GM12878 (cell line): Measurements from ENCODE around the gene DOK7. TPM values are rescaled to one million over a fixed set of nuclear protein-coding genes. Genes with fewer than 3 reads are reported as not detected.

ENCODE experiments used
- ATAC-seq: fragments of 200-7000 bp; cut with Tn5 transposase; 3 replicates; pipeline ENCODE4 v1.9.1; 2020; ENCODE audit warnings: mild to moderate bottlenecking, moderate library complexity
- BruUV-seq: library from RNA; stranded (reverse); fragments of 400-500 nt; replicated peaks from 2 replicates; lab custom pipeline; 2021; lab: Mats Ljungman, UMichigan
- CTCF ChIA-PET: fragments of 300-600 bp; sonication (Branson Sonifier 250); formaldehyde crosslinking; extraction: SDS; loops from one replicate; lab custom pipeline; 2021; ENCODE audit warnings: inconsistent platforms; lab: Yijun Ruan, JAX
- POLR2A ChIA-PET: fragments of 350-600 bp; formaldehyde crosslinking; extraction: SDS; loops from one replicate; lab custom pipeline; 2021; ENCODE audit warnings: inconsistent platforms; lab: Charles Lee
- RAD21 ChIA-PET: fragments of 300-600 bp; sonication (Branson Sonifier 250); formaldehyde crosslinking; loops from one replicate; lab custom pipeline; 2023; ENCODE audit warnings: antibody characterized with exemption; ENCODE audit not compliant: unreplicated experiment; lab: Charles Lee
- SMC1A ChIA-PET: fragments of 300-600 bp; sonication (Branson Sonifier 250); formaldehyde crosslinking; loops from one replicate; lab custom pipeline; 2023; ENCODE audit not compliant: unreplicated experiment, uncharacterized antibody; lab: Charles Lee
- DNase-seq: peaks from one replicate; pipeline ENCODE4 v3.0.0-alpha.2; 2011; ENCODE audit warnings: low read depth, low spot score
- FAIRE-seq: peaks from 3 replicates; lab custom pipeline; 2011; peaks lifted over from hg19 to GRCh38; lab: Jason Lieb, UNC
- H2AFZ ChIP-seq: 2 replicates; pipeline ENCODE4 v1.6.0; 2011; ENCODE audit warnings: low read depth, low read length, control low read depth; ENCODE audit not compliant: control insufficient read depth
- H3K27ac ChIP-seq: 2 replicates; pipeline ENCODE4 v1.5.1; 2011; ENCODE audit warnings: control low read depth; ENCODE audit not compliant: control insufficient read depth, insufficient read depth
- H3K27me3 ChIP-seq, 2 experiments: replicated peaks in 1 of 2; 2 replicates each; pipeline versions ENCODE4 v1.6.0 to v1.6.1; 2011; ENCODE audit warnings: low read length in 1 of 2; ENCODE audit not compliant: control insufficient read depth in 2 of 2, insufficient read depth in 2 of 2
- H3K36me3 ChIP-seq, 2 experiments: 2 replicates each; pipeline ENCODE4 v1.5.1; 2011; ENCODE audit warnings: low read length in 1 of 2; ENCODE audit not compliant: control insufficient read depth in 2 of 2, insufficient read depth in 2 of 2
- H3K4me1 ChIP-seq: 2 replicates; pipeline ENCODE4 v1.6.1; 2011; ENCODE audit warnings: mild to moderate bottlenecking, low read length, moderate library complexity, mixed read lengths; ENCODE audit not compliant: control insufficient read depth, insufficient read depth
- H3K4me2 ChIP-seq: 2 replicates; pipeline ENCODE4 v1.6.0; 2011; ENCODE audit warnings: control low read depth; ENCODE audit not compliant: control insufficient read depth, insufficient read depth
- H3K4me3 ChIP-seq: fragments of 200-600 bp; sonication (generic); 2 replicates; pipeline ENCODE4 v1.5.1; 2016
- H3K79me2 ChIP-seq: 2 replicates; pipeline ENCODE4 v1.6.0; 2011; ENCODE audit warnings: low read length; ENCODE audit not compliant: control insufficient read depth, insufficient read depth
- H3K9ac ChIP-seq: 2 replicates; pipeline ENCODE4 v1.8.0; 2011; ENCODE audit warnings: low read length, control low read depth, mixed read lengths; ENCODE audit not compliant: control insufficient read depth, insufficient read depth
- H3K9me3 ChIP-seq: replicated peaks from 3 replicates; pipeline ENCODE4 v1.5.1; 2011; ENCODE audit warnings: mild to moderate bottlenecking, low read length; ENCODE audit not compliant: control insufficient read depth, insufficient read depth
- H4K20me1 ChIP-seq: 2 replicates; pipeline ENCODE4 v1.6.0; 2011; ENCODE audit not compliant: control insufficient read depth, insufficient read depth
- BMI1 ChIP-seq: fragments of 450-650 bp; IDR thresholded peaks from 2 replicates; pipeline ENCODE4 v1.6.1; 2016; ENCODE audit warnings: mild to moderate bottlenecking, moderate library complexity, borderline replicate concordance
- BRCA1 ChIP-seq: IDR thresholded peaks from 2 replicates; pipeline ENCODE4 v1.6.1; 2011; ENCODE audit warnings: low read depth, low read length, improper control_type of control experiment
- CREB1 ChIP-seq: IDR thresholded peaks from 2 replicates; pipeline ENCODE4 v1.6.1; 2012; ENCODE audit warnings: low read depth, mild to moderate bottlenecking, inconsistent platforms
- EED ChIP-seq: sonication (generic); IDR thresholded peaks from 2 replicates; pipeline ENCODE4 v1.6.1; 2016; ENCODE audit warnings: antibody characterized with exemption, low read depth
- HDAC6 ChIP-seq: fragments of 200-600 bp; sonication (generic); IDR thresholded peaks from one replicate; pipeline ENCODE4 v1.8.0; 2017; ENCODE audit warnings: antibody characterized with exemption; ENCODE audit not compliant: unreplicated experiment
- JUND ChIP-seq: IDR thresholded peaks from 2 replicates; pipeline ENCODE4 v1.6.1; 2012; ENCODE audit warnings: low read depth, mild to moderate bottlenecking, low read length, improper control_type of control experiment, moderate library complexity
- KLF5 ChIP-seq: fragments of 450-650 bp; IDR thresholded peaks from 2 replicates; pipeline ENCODE4 v1.6.1; 2014; ENCODE audit warnings: mild to moderate bottlenecking; ENCODE audit not compliant: partially characterized antibody
- LARP7 ChIP-seq: fragments of 450-650 bp; IDR thresholded peaks from 2 replicates; pipeline ENCODE4 v1.6.1; 2017; ENCODE audit warnings: mild to moderate bottlenecking
- REST ChIP-seq: IDR thresholded peaks from 2 replicates; pipeline ENCODE4 v1.6.1; 2012; ENCODE audit warnings: mild to moderate bottlenecking, low read depth, low read length
- RUNX3 ChIP-seq: IDR thresholded peaks from 2 replicates; pipeline ENCODE4 v1.6.1; 2012; ENCODE audit warnings: low read length, inconsistent platforms
- SMAD5 ChIP-seq: IDR thresholded peaks from 2 replicates; pipeline ENCODE4 v1.6.1; 2016; ENCODE audit warnings: antibody characterized with exemption, low read depth
- SREBF1 ChIP-seq: IDR thresholded peaks from 2 replicates; pipeline ENCODE4 v1.6.1; 2012; ENCODE audit warnings: mild to moderate bottlenecking, low read length
- TAF1 ChIP-seq: IDR thresholded peaks from 2 replicates; pipeline ENCODE4 v1.6.1; 2011; ENCODE audit warnings: mild to moderate bottlenecking, low read depth, low read length, borderline replicate concordance
- ZBED1 ChIP-seq: IDR thresholded peaks from 2 replicates; pipeline ENCODE4 v1.6.1; 2016; ENCODE audit warnings: borderline replicate concordance
- WGBS: methylation state at CpG from one replicate; pipeline ENCODE4 v1.1.6; 2016; ENCODE audit warnings: low lambda C conversion rate; ENCODE audit not compliant: insufficient replicate concordance, insufficient coverage; ENCODE audit errors: missing lambda C conversion rate; 5-methylcytosine and 5-hydroxymethylcytosine counted together
- in situ Hi-C: fragments of 300-500 bp; cut with MboI; formaldehyde crosslinking; loops from 9 replicates; pipeline ENCODE4 v1.14.3; 2018; ENCODE audit warnings: mixed read lengths
- intact Hi-C: fragments of 100-400 bp; cut with micrococcal nuclease; formaldehyde crosslinking; loops from one replicate; pipeline ENCODE4 v1.14.2; 2022; ENCODE audit not compliant: unreplicated experiment
- polyA plus RNA-seq, 11 experiments: library from polyadenylated mRNA; depleted of rRNA in 4 of 11; unstranded in 6 of 11; stranded (reverse) in 5 of 11; fragments of >200 nt; fragmentation: Nextera tagmentation in 4 of 11; fragmentation: Illumina TruSeq in 1 of 11; extraction: Ambion mirVana in 4 of 11; extraction: Trizol in 1 of 11; gene quantifications; 1 replicate in 1 of 11; 2 replicates in 10 of 11; pipeline versions ENCODE4 v1.2.1 to v1.2.3, GENCODE V29; 2011 to 2016; ENCODE audit warnings: inconsistent platforms in 2 of 11, missing spikeins in 2 of 11, low read depth in 1 of 11
- total RNA-seq, 4 experiments: library from RNA; depleted of rRNA in 3 of 4; stranded (reverse); fragments of >200 nt in 3 of 4; fragmentation: Illumina TruSeq in 1 of 4; extraction: Trizol in 1 of 4; gene quantifications; 2 replicates each; pipeline versions ENCODE4 v1.2.1 to v1.2.3, GENCODE V29; 2013 to 2021
- TF ChIP-seq, protein P1 (sequence below): fragments of 450-650 bp; IDR thresholded peaks from 2 replicates; pipeline ENCODE4 v1.6.1; 2016; ENCODE audit warnings: mild to moderate bottlenecking
- TF ChIP-seq, protein P2 (sequence below): fragments of 450-650 bp; IDR thresholded peaks from 2 replicates; pipeline ENCODE4 v1.6.1; 2014; ENCODE audit warnings: mild to moderate bottlenecking
- TF ChIP-seq, protein P3 (sequence below): fragments of 450-650 bp; IDR thresholded peaks from 2 replicates; pipeline ENCODE4 v1.6.1; 2017; ENCODE audit warnings: low read depth, mild to moderate bottlenecking, moderate library complexity

DOK7 gene
- total and polyA plus RNA-seq, 10 of the 15 experiments (the other 5 are each of a cell fraction or from before 2014, with no cell fraction given): 0.04 to 0.46 (median 0.18) TPM; not detected in 4

- Histone ChIP-seq H3K9me3 (no peaks in the 10 kb centered on the region), H3K79me2 (no peaks in the 10 kb centered on the region), H3K27me3 (no peaks in the 10 kb centered on the region), H3K36me3 (no peaks in the 10 kb centered on the region), H3K4me1 (no peaks in the 10 kb centered on the region), H3K4me2 (no peak overlapping the region), H3K4me3 (no peak overlapping the region), H4K20me1 (no peaks in the 10 kb centered on the region), H2AFZ (no peak overlapping the region), H3K27ac (no peak overlapping the region), H3K9ac (no peak overlapping the region)
- WGBS: 56% methylated on average over 20 of the region's 24 CpGs
- ATAC-seq (no peak), DNase-seq (no peak), FAIRE-seq (no peak)
- intact Hi-C loops (no loop called here), in situ Hi-C loops (no loop called here)
- ChIA-PET CTCF (no interaction called here), POLR2A (no interaction called here), RAD21 (interaction anchor here (0.9 kb wide), 1 partner anchor 13 kb away, joined by 3 read pairs; no protein-coding TSS in a partner anchor), SMC1A (interaction anchor here (2.0 kb wide), 1 partner anchor 80 kb away, joined by 4 read pairs; no protein-coding TSS in a partner anchor)
- BruUV-seq: no TSS peak
- TF ChIP-seq JUND: no peak
- no peak for TF ChIP-seq EED
- TF ChIP-seq LARP7: no peak
- TF ChIP-seq, protein P1, sequence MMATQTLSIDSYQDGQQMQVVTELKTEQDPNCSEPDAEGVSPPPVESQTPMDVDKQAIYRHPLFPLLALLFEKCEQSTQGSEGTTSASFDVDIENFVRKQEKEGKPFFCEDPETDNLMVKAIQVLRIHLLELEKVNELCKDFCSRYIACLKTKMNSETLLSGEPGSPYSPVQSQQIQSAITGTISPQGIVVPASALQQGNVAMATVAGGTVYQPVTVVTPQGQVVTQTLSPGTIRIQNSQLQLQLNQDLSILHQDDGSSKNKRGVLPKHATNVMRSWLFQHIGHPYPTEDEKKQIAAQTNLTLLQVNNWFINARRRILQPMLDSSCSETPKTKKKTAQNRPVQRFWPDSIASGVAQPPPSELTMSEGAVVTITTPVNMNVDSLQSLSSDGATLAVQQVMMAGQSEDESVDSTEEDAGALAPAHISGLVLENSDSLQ: no peak
- TF ChIP-seq CREB1: no peak
- TF ChIP-seq BRCA1: no peak
- TF ChIP-seq ZBED1: no peak
- no peak for TF ChIP-seq BMI1
- TF ChIP-seq HDAC6: no peak
- TF ChIP-seq SREBF1: no peak
- TF ChIP-seq, protein P2, sequence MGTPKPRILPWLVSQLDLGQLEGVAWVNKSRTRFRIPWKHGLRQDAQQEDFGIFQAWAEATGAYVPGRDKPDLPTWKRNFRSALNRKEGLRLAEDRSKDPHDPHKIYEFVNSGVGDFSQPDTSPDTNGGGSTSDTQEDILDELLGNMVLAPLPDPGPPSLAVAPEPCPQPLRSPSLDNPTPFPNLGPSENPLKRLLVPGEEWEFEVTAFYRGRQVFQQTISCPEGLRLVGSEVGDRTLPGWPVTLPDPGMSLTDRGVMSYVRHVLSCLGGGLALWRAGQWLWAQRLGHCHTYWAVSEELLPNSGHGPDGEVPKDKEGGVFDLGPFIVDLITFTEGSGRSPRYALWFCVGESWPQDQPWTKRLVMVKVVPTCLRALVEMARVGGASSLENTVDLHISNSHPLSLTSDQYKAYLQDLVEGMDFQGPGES: no peak
- TF ChIP-seq SMAD5: no peak
- TF ChIP-seq TAF1: no peak
- TF ChIP-seq, protein P3, sequence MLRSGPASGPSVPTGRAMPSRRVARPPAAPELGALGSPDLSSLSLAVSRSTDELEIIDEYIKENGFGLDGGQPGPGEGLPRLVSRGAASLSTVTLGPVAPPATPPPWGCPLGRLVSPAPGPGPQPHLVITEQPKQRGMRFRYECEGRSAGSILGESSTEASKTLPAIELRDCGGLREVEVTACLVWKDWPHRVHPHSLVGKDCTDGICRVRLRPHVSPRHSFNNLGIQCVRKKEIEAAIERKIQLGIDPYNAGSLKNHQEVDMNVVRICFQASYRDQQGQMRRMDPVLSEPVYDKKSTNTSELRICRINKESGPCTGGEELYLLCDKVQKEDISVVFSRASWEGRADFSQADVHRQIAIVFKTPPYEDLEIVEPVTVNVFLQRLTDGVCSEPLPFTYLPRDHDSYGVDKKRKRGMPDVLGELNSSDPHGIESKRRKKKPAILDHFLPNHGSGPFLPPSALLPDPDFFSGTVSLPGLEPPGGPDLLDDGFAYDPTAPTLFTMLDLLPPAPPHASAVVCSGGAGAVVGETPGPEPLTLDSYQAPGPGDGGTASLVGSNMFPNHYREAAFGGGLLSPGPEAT: no peak
- TF ChIP-seq REST: no peak
- TF ChIP-seq KLF5: no peak
- TF ChIP-seq RUNX3: no peak
These were observed 36.5 kb upstream of the DOK7 start for GRCh38 chr4:3426465-3427133.
